GM21786 (cell line): ENCODE results near the gene B9D1.

Experiments used
- ATAC-seq: cut with Tn5 transposase; IDR thresholded peaks from one replicate; pipeline ENCODE4 v1.9.1; 2021; ENCODE audit not compliant: unreplicated experiment

B9D1 gene

DNA sequence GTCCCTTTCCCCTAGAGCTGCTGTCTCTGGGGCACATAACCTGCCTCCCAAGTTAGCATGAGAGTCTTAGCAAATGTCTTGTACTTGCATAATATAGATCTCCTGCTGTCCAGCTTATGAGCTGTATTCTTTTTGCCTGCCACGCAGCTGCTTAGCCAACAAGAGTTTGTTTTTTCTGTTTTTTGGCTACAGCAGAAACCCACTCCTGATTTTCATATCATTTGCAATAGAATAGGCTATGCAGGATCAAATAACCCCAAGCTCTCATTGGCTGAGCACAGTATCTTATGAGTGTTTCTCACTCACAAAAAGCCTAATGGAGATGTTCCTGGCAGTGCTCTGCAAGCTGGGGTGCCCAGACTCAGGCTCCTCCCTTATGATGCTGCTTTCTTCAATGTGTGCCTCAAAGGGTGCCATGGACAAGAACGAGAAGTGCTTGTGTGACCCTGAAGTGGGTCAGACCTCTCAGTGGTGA, 23.1 kb downstream of the B9D1 start:
- no peak for ATAC-seq

DNA sequence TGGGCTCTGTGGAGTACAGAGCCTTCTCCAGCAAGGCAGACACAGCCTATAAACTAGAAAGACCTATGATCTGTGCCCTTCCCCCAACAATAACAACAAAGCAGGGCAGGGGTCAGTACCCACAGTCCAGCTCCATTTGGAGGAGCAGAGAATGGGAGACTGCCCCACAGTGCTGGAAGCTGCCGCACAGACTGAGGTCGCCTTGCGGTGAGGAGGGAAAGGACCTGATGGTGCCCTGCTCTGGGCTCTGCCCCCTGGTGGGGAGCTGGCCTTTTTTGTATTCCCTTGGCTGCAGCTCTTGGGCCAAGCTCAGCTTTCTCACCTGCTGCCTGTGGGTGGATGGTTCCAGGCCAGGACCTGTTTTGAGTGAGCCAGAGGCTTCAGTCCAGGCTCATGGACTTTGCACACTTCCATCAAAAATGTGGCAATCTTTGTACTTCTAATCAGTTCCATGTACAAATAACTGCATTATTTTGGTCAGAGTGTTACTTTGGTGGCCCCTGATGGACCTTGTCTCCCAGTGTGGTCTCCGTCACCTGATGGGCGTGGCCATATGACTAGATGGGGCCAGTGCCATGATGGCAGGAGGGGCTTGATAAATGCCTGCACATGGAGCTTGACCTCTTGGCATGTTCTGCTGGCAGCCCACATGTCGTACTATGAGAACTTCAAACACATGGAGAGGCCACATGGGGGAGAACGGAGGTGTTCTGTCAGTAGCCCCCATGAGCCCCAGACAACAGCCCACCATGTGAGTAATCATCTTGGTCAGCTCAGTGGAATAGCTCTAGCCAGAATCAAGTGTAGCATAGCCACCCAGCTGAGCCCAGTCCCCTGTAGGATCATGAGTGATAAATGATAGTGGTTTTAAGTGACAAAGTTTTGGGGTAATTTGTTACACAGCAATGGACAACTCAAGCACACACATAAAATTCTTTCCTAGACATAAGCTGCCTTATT, 24.2 kb downstream of the B9D1 start:
- no peak for ATAC-seq

- no peak for ATAC-seq
Observed at GRCh38 chr17:19337712-19338023, 24.9 kb downstream of the B9D1 start.

GRCh38 chr17:19336938-19337711, 25.4 kb downstream of the B9D1 start:
- no peak for ATAC-seq

DNA sequence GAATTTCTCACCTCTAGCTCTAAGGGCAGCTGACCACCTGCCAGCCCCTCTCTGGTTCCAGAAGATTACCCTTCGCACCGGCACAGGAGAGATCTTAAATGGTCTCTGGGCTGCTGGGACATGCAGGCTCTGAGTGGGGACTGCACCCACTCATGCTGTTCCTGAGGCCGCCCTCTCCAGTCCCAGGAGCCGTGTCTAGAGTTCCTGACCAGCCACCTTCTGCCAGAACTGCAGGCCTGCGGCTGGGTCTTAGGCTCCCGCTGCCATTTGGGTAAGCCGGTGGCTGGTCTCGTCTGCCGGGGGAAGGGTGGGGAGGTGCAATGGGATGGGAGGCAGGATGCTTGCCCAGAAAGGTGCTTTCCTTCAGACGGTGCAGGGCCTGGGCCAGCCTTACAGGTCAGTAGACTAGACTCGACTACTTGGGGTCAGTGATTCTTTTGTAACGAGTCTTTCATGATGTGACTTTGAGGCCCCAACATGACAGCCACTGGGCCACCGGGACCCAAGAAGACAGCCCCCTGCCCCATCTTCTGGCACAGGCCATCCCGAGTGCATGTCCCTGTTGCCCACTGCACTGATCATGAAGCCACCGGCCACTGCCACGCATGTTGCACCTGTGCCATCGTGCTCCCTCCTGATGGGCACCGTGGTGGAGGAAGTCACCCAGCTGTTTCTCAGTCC, 26.4 kb downstream of the B9D1 start:
- no peak for ATAC-seq

- no peak for ATAC-seq
Observed at GRCh38 chr17:19334331-19334730, 28.2 kb downstream of the B9D1 start.

DNA sequence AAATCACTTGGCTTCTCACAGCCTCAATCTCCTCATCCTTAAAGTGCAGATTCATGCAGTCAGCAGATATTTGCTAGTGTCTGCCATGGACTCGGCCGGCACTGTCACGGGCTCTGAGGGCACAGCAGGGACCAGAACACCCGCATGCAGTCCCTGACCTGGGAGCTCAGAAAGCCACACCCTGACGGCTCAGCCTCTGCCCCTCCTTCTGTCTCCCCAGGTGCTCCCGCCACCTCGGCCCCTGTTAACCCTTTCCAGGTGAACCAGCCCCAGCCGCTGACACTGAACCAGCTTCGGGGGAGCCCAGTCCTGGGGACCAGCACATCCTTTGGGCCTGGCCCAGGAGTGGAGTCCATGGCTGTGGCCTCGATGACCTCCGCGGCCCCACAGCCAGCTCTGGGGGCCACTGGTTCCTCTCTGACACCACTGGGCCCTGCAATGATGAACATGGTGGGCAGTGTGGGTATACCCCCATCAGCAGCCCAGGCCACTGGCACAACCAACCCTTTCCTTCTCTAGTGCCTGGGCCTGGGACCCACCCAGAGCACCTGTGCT, 28.7 kb downstream of the B9D1 start:
- ATAC-seq, result no peak

DNA sequence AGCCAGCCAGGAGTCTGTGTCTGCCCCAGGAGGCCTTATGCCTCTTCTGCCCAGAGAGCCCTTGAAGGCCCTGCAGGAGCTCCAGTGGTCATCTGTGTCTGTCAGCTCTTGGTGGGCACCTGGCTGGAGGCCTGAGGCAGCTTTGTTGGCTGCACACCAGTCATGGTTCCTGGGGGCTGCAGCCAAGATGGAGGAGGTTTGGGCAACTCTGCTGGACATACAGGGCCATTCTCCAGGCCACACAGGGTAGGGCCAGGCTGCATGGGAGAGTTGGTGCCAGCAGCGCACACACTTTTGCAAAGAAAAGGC, 29.4 kb downstream of the B9D1 start:
- no peak for ATAC-seq

GRCh38 chr17:19332371-19333131, 30.0 kb downstream of the B9D1 start:
- ATAC-seq, result no peak

- ATAC-seq, result no peak
Observed at GRCh38 chr17:19331543-19332245, 30.8 kb downstream of the B9D1 start.

- ATAC-seq, result no peak
Observed at GRCh38 chr17:19331134-19331533, 31.4 kb downstream of the B9D1 start.

- ATAC-seq, result no peak
Observed at GRCh38 chr17:19330271-19330670, 32.3 kb downstream of the B9D1 start.

DNA sequence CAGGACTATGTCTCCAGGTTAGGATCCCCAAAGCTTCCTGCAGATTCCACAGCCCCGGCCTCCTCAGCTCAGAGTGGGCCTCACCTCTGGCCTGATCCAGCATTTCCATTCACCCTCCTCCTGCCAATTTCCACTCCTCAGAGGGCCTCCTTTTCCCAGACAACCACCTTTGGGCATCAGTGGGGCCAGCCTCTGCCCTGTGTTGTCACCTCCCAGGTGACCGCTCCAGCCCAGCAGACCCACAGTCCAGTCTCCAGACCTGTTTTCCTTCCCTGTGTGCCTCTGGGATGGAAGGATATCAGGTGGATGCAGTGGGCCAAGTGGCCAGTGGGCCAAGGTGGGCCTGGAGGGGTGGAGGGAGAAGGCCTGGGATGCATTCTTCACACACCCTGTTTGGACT, 32.7 kb downstream of the B9D1 start:
- no peak for ATAC-seq

- no peak for ATAC-seq
Observed at GRCh38 chr17:19329136-19329535, 33.4 kb downstream of the B9D1 start.

DNA sequence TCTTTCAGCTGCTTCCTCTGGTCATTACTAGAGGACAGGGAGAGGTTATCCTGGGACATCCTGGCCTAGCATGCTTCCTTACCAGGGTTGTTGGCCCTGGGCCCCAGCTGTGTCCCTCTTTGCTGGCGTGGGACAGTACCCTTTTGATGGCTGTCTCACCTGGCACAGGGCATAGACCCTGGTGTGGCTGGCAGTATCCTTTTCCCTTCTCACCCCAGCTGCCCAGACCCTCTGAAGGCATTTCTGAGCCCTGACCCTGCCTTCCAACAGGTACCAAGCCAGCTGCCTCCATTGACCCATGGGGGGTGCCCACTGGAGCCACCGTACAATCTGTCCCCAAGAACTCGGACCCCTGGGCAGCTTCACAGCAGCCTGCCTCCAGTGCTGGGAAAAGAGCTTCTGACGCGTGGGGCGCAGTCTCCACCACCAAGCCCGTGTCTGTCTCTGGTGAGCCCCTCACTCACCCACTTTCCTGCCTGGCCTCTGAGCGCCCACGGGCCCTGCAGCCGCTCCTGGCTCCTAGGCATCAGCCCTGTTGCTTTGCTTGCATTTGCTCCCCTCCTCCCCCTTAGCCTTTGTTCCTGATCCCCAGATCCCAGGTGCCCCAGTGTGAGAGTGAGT, 34.0 kb downstream of the B9D1 start:
- no peak for ATAC-seq

DNA sequence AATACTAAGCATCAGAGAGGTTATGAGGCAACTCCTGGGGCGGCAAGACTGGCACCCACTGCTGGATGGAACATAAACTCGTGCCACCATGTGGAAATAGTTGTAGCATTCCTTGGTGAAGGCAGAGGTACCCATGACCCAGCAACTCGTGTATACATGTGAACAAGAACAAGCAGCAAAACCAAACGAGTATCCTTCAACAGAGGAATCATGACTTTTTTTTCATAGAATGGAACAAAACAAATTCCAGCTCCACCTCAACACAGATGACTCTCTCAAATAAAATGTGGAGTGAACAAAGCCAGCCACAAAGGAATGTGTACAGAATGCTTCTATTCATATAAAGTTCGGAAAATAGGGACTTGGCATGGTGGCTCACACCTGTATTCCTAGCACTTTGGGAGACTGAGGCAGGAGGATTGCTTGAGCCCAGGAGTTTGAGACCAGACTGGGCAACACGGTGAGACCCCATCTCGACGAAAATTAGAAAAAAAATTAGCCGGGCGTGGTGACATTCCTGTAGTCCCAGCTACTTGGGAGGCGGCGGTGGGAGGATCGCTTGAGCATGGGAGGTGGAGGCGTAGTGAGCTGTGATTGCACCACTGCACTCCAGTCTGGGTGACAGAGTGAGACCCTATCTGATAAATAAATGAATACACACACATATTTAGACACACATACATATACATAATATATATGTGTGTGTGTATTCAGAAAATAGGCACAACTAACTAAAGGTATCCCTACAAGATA, 35.3 kb downstream of the B9D1 start:
- no peak for ATAC-seq

DNA sequence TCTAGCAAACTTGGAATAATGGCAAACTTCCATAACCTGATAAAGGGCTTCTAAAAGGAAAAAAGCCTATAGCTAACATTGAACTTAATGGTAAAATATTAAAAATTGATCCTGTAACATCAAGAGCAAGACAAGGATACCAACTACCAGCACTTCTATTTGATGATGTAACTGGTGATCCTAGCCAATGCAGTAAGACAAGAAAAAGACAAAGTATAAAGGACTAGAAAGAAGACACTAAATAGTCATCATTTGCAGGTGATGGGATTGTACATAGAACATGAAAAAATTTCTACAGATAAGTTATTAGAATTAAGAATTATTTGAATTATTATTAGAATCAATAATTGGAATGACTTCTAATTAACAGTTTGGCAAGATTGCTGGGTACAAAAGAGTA, 37.0 kb downstream of the B9D1 start:
- no peak for ATAC-seq

DNA sequence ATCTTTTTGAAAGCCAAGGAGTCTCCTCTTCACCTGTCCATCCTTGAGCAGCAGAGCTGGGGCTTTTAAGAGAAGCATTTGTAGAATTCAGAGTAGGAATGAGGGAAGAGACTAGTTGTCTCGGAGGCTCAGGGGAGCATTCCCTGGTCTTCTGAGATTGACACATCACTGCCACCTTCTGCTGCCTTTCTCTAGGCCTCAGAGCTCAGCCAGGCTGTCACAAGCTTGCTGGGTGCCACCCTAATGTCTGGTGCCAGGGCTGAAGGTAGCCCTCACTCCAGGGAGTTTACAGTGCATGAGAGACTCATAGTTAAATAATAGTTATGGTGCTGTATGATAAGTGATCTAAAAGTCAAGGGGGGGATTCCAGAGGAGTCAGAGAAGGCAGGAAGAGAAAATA, 39.7 kb downstream of the B9D1 start:
- no peak for ATAC-seq

DNA sequence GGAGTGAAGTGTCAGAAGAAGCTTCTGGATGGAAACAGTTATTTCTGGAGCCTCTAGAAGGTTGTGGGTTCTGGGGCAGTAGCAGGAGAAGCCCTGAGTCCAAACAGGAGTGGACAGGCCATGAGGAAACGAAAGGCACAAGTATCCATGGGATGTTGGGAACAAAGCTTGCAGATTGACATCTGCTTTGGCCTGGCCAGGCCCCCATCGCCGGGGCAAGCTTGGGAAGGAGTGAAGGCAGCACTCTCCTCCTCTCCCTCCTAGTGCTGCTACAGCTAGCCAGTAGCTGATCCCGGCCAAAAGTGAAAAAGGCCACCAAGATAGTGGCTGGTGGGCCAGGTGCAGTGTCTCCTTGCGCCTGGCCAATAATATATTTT, 40.4 kb downstream of the B9D1 start:
- ATAC-seq, result no peak
